MCF 10A (cell line): ENCODE results near the gene SPOCK1. TPM values are rescaled to one million over a fixed set of nuclear protein-coding genes. Genes with fewer than 3 reads are reported as not detected.

ENCODE experiments used
- BruUV-seq: library from RNA; stranded (reverse); fragments of 400-500 nt; replicated peaks from 2 replicates; lab custom pipeline; 2021; lab: Mats Ljungman, UMichigan
- CTCF ChIA-PET: fragments of 300-600 bp; sonication (Branson Sonifier 250); formaldehyde crosslinking; extraction: SDS; loops from one replicate; lab custom pipeline; 2021; ENCODE audit warnings: antibody characterized with exemption, inconsistent platforms; lab: Yijun Ruan, JAX
- POLR2A ChIA-PET: fragments of 300-600, 350-650 bp; sonication (Branson Sonifier 250); formaldehyde crosslinking; extraction: SDS; loops from one replicate; lab custom pipeline; 2020; ENCODE audit warnings: antibody characterized with exemption, inconsistent platforms; lab: Yijun Ruan, JAX
- DNase-seq: peaks from one replicate; pipeline ENCODE4 v3.0.0-alpha.2; 2018; ENCODE audit not compliant: unreplicated experiment
- H3K27ac Mint-ChIP-seq: one replicate; pipeline ENCODE4 v1.8.0; 2022; ENCODE audit warnings: mild to moderate bottlenecking, low read depth, mixed read lengths; ENCODE audit not compliant: unreplicated experiment
- H3K27me3 Mint-ChIP-seq: one replicate; pipeline ENCODE4 v1.8.0; 2022; ENCODE audit warnings: mixed read lengths; ENCODE audit not compliant: insufficient read depth, unreplicated experiment
- H3K36me3 Mint-ChIP-seq: one replicate; pipeline ENCODE4 v1.8.0; 2022; ENCODE audit warnings: mild to moderate bottlenecking, moderate library complexity, mixed read lengths; ENCODE audit not compliant: insufficient read depth, unreplicated experiment
- H3K4me1 Mint-ChIP-seq: one replicate; pipeline ENCODE4 v1.8.0; 2022; ENCODE audit warnings: mixed read lengths; ENCODE audit not compliant: insufficient read depth, unreplicated experiment
- H3K4me3 Mint-ChIP-seq: one replicate; pipeline ENCODE4 v1.8.0; 2022; ENCODE audit warnings: mild to moderate bottlenecking, moderate library complexity, mixed read lengths; ENCODE audit not compliant: unreplicated experiment
- H3K9me3 Mint-ChIP-seq: one replicate; pipeline ENCODE4 v1.8.0; 2022; ENCODE audit warnings: mixed read lengths; ENCODE audit not compliant: unreplicated experiment
- intact Hi-C: fragments of 100-400 bp; cut with micrococcal nuclease; formaldehyde crosslinking; loops from 2 replicates; pipeline ENCODE4 v1.14.1; 2022
- total RNA-seq: library from RNA; stranded (reverse); gene quantifications from 2 replicates; pipeline ENCODE4 v1.2.3, GENCODE V29; 2022
- TF ChIP-seq, protein P1 (sequence below): fragments of 200-600 bp; IDR thresholded peaks from one replicate; pipeline ENCODE4 v1.8.0; 2022; ENCODE audit warnings: antibody characterized with exemption, mild to moderate bottlenecking; ENCODE audit not compliant: unreplicated experiment

Gene SPOCK1
- total RNA-seq, 1 experiment from 2014 or later, result 34.3 TPM

DNA sequence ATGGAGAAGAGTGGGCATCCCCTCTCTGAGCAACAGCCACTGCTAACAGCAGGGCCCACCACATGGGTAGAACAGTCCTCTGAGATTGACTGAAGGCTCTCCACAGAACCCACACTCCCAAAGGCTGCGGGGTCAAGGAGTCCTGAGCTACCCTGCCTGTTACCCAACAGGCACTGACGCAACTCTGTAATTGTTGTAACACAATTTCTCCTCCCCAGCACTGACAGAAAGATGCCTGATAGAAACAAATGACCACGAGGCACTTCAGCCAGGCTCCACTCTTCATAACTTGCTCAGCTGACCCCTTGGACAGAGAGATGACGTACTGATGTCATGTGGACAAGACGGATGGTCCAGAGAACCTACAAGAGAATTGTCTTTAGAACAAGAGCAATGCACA is 220.7 kb downstream of the SPOCK1 start:
- CTCF ChIA-PET, result interaction anchor here (3.0 kb wide), 1 partner anchor 43 kb away, joined by 14 read pairs; no protein-coding TSS in a partner anchor
- Mint-ChIP-seq H3K9me3 (no peaks in the 10 kb centered on the region), H3K36me3 (no peaks in the 10 kb centered on the region), H3K27me3 (no peaks in the 10 kb centered on the region), H3K4me1 (peaks cover 9% of the 10 kb centered on the region), H3K27ac (no peak overlapping the region), H3K4me3 (no peak overlapping the region)
- DNase-seq, result peak; percentile 36
- intact Hi-C loops, result no loop called here
- POLR2A ChIA-PET, result no interaction called here
- TF ChIP-seq, protein P1, sequence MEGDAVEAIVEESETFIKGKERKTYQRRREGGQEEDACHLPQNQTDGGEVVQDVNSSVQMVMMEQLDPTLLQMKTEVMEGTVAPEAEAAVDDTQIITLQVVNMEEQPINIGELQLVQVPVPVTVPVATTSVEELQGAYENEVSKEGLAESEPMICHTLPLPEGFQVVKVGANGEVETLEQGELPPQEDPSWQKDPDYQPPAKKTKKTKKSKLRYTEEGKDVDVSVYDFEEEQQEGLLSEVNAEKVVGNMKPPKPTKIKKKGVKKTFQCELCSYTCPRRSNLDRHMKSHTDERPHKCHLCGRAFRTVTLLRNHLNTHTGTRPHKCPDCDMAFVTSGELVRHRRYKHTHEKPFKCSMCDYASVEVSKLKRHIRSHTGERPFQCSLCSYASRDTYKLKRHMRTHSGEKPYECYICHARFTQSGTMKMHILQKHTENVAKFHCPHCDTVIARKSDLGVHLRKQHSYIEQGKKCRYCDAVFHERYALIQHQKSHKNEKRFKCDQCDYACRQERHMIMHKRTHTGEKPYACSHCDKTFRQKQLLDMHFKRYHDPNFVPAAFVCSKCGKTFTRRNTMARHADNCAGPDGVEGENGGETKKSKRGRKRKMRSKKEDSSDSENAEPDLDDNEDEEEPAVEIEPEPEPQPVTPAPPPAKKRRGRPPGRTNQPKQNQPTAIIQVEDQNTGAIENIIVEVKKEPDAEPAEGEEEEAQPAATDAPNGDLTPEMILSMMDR, result no peak
- BruUV-seq, result no TSS peak

DNA sequence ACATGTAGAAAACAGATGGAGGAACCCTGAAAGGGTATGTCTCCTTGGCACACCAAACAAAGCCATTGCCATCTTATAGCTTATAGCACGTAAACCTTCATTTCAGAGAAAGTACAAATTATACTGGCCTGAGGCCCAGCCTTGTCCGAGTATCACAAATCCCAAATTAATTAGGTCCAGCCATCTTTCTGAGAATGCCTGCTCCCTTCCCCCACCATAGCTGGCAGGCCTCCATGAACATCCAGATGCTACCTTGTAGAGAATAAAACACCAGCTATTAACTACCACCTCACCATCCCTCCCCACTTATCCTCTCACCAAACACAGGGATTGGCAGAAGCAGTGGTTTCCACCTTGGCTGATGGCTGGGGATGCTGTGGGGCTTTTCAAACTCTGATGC is 224.0 kb downstream of the SPOCK1 start:
- Mint-ChIP-seq H3K4me1 (no peaks in the 10 kb centered on the region), H3K4me3 (no peak overlapping the region), H3K27ac (no peak overlapping the region), H3K9me3 (no peaks in the 10 kb centered on the region), H3K27me3 (no peaks in the 10 kb centered on the region), H3K36me3 (no peaks in the 10 kb centered on the region)
- no TSS peak for BruUV-seq
- ChIA-PET CTCF (interaction anchor here (0.6 to 1.1 kb wide), 3 partner anchors 10 to 261 kb away, joined by 3 to 5 read pairs (median 3); no protein-coding TSS in a partner anchor), POLR2A (interaction anchor here (1.6 kb wide), 1 partner anchor 8 kb away, joined by 5 read pairs; no protein-coding TSS in a partner anchor)
- intact Hi-C loops, result no loop called here
- TF ChIP-seq, protein P1, result no peak
- no peak for DNase-seq

- DNase-seq, result no peak
- H3K4me1 Mint-ChIP-seq, result no peaks in the 10 kb centered on the region
- H3K9me3 Mint-ChIP-seq, result no peaks in the 10 kb centered on the region
- H3K27ac Mint-ChIP-seq, result no peak overlapping the region
- H3K27me3 Mint-ChIP-seq, result no peaks in the 10 kb centered on the region
- H3K4me3 Mint-ChIP-seq, result no peak overlapping the region
- ChIA-PET POLR2A (no interaction called here), CTCF (interaction anchor here (0.6 to 1.4 kb wide), 4 partner anchors 11 to 1436 kb away, joined by 3 to 4 read pairs (median 3); no protein-coding TSS in a partner anchor)
- no peaks in the 10 kb centered on the region for H3K36me3 Mint-ChIP-seq
- no TSS peak for BruUV-seq
- TF ChIP-seq, protein P1, result no peak
- intact Hi-C loops, result no loop called here
These were observed 225.6 kb downstream of the SPOCK1 start for GRCh38 chr5:137273511-137273910.

DNA sequence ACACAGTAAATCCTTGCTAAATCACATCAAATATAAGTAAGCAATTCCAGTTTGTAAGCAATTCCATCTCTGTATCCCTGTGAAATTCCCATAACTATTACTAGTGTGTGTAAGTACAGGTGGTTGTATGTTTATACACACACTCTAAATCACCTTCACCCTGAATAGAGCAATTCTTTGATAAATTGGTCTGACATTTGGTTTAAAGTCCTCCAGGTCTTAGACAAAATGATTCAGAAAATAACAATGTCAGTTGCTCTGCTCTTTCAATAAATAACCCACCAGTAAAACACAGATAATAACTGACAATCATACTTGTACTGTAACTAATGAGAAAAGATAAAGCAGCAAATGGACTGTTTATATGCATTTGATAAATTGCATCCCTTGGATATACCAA is 226.3 kb downstream of the SPOCK1 start:
- no peak overlapping the region for H3K4me3 Mint-ChIP-seq
- H3K27ac Mint-ChIP-seq, result no peak overlapping the region
- intact Hi-C loops, result no loop called here
- TF ChIP-seq, protein P1, result no peak
- DNase-seq, result no peak
- no peaks in the 10 kb centered on the region for H3K27me3 Mint-ChIP-seq
- no peaks in the 10 kb centered on the region for H3K9me3 Mint-ChIP-seq
- CTCF ChIA-PET, result no interaction called here
- POLR2A ChIA-PET, result no interaction called here
- no peaks in the 10 kb centered on the region for H3K36me3 Mint-ChIP-seq
- BruUV-seq, result no TSS peak
- no peaks in the 10 kb centered on the region for H3K4me1 Mint-ChIP-seq
